OCI-LY7 (cell line): ENCODE results near the gene SEMA6D. TPM values are rescaled to one million over a fixed set of nuclear protein-coding genes. Genes with fewer than 3 reads are reported as not detected.

ENCODE experiments used
- BruUV-seq: library from RNA; stranded (reverse); fragments of 400-500 nt; replicated peaks from 2 replicates; lab custom pipeline; 2021; lab: Mats Ljungman, UMichigan
- CTCF ChIA-PET: fragments of 300-600 bp; sonication (Branson Sonifier 250); formaldehyde crosslinking; loops from one replicate; lab custom pipeline; 2022; ENCODE audit warnings: antibody characterized with exemption; ENCODE audit not compliant: unreplicated experiment; lab: Charles Lee
- POLR2A ChIA-PET: fragments of 300-600 bp; sonication (Branson Sonifier 250); formaldehyde crosslinking; loops from one replicate; lab custom pipeline; 2022; ENCODE audit warnings: antibody characterized with exemption; lab: Charles Lee
- DNase-seq: peaks from one replicate; pipeline ENCODE4 v3.0.0-alpha.2; 2015; ENCODE audit warnings: low spot score
- H2AFZ ChIP-seq: fragments of 200-600 bp; sonication (generic), shearing (Covaris generic); 2 replicates; pipeline ENCODE4 v1.6.1; 2014; ENCODE audit warnings: mild to moderate bottlenecking, antibody characterized with exemption, low read length, moderate library complexity
- H3K27ac ChIP-seq: fragments of 200-600 bp; sonication (generic); 2 replicates; pipeline ENCODE4 v1.5.1; 2014; ENCODE audit warnings: mixed run types, low read depth, mild to moderate bottlenecking, moderate library complexity, low read length, inconsistent platforms; ENCODE audit not compliant: poor library complexity, severe bottlenecking
- H3K36me3 ChIP-seq: fragments of 200-600 bp; sonication (generic); 2 replicates; pipeline ENCODE4 v1.6.1; 2014; ENCODE audit warnings: mild to moderate bottlenecking, antibody characterized with exemption, low read length, moderate library complexity, mixed read lengths; ENCODE audit not compliant: insufficient read depth
- H3K4me1 ChIP-seq: fragments of 200-600 bp; sonication (generic); 2 replicates; pipeline ENCODE4 v1.5.1; 2014; ENCODE audit warnings: mild to moderate bottlenecking, low read length; ENCODE audit not compliant: insufficient read depth, poor library complexity, severe bottlenecking
- H3K4me2 ChIP-seq: fragments of 200-600 bp; sonication (generic); 2 replicates; pipeline ENCODE4 v1.6.1; 2014; ENCODE audit warnings: mild to moderate bottlenecking, low read length
- H3K4me3 ChIP-seq: fragments of 200-600 bp; sonication (generic); 2 replicates; pipeline ENCODE4 v1.5.1; 2014; ENCODE audit warnings: mild to moderate bottlenecking, low read depth, low read length; ENCODE audit not compliant: poor library complexity, severe bottlenecking
- H3K79me2 ChIP-seq: fragments of 200-600 bp; sonication (generic); 2 replicates; pipeline ENCODE4 v1.6.1; 2016; ENCODE audit warnings: low read depth, mild to moderate bottlenecking, low read length, moderate library complexity, mixed read lengths; ENCODE audit not compliant: insufficient read depth
- H3K9me2 ChIP-seq: fragments of 200-600 bp; sonication (generic); 2 replicates; pipeline ENCODE4 v1.6.1; 2016; ENCODE audit warnings: mild to moderate bottlenecking, low read length, mixed read lengths; ENCODE audit not compliant: insufficient read depth
- H3K9me3 ChIP-seq: fragments of 200-600 bp; sonication (generic); 2 replicates; pipeline ENCODE4 v1.6.1; 2014; ENCODE audit warnings: mild to moderate bottlenecking, mixed run types, low read length, mixed read lengths
- H4K20me1 ChIP-seq: fragments of 200-600 bp; sonication (generic); 2 replicates; pipeline ENCODE4 v1.6.1; 2014; ENCODE audit warnings: mild to moderate bottlenecking, antibody characterized with exemption, low read length, moderate library complexity, mixed read lengths; ENCODE audit not compliant: insufficient read depth
- EZH2phosphoT487 ChIP-seq: fragments of 200-600 bp; sonication (generic); IDR thresholded peaks from 2 replicates; pipeline ENCODE4 v1.6.1; 2018; ENCODE audit warnings: low read depth, borderline replicate concordance, mild to moderate bottlenecking, mixed run types, antibody characterized with exemption, low read length, moderate library complexity, mixed read lengths
- intact Hi-C: fragments of 100-400 bp; cut with micrococcal nuclease; formaldehyde crosslinking; loops from one replicate; pipeline ENCODE4 v1.10.0; 2022; ENCODE audit not compliant: unreplicated experiment
- total RNA-seq, 2 experiments: library from RNA; depleted of rRNA in 1 of 2; stranded (reverse); fragments of >200 nt in 1 of 2; shearing (Covaris generic) in 1 of 2; gene quantifications; 2 replicates each; pipeline ENCODE4 v1.2.3, GENCODE V29; 2014 to 2022
- TF ChIP-seq, protein P1 (sequence below): fragments of 200-600 bp; sonication (generic); conservative IDR thresholded peaks from 2 replicates; pipeline ENCODE4 v1.5.1; 2014; ENCODE audit warnings: mild to moderate bottlenecking, antibody characterized with exemption, low read length, moderate library complexity, mixed read lengths

SEMA6D gene
- total RNA-seq, 2 experiments from 2014 or later: not detected

GRCh38 chr15:47781527-47781926 is 64.2 kb downstream of the SEMA6D start:
- no peak overlapping the region for H3K4me3 ChIP-seq
- H3K9me2 ChIP-seq: no peaks in the 10 kb centered on the region
- BruUV-seq: no TSS peak
- no peak overlapping the region for H3K27ac ChIP-seq
- H4K20me1 ChIP-seq: no peaks in the 10 kb centered on the region
- no peak for DNase-seq
- H3K4me1 ChIP-seq: no peaks in the 10 kb centered on the region
- H3K36me3 ChIP-seq: no peaks in the 10 kb centered on the region
- no peak overlapping the region for H2AFZ ChIP-seq
- POLR2A ChIA-PET: no interaction called here
- TF ChIP-seq EZH2phosphoT487: no peak
- TF ChIP-seq, protein P1, sequence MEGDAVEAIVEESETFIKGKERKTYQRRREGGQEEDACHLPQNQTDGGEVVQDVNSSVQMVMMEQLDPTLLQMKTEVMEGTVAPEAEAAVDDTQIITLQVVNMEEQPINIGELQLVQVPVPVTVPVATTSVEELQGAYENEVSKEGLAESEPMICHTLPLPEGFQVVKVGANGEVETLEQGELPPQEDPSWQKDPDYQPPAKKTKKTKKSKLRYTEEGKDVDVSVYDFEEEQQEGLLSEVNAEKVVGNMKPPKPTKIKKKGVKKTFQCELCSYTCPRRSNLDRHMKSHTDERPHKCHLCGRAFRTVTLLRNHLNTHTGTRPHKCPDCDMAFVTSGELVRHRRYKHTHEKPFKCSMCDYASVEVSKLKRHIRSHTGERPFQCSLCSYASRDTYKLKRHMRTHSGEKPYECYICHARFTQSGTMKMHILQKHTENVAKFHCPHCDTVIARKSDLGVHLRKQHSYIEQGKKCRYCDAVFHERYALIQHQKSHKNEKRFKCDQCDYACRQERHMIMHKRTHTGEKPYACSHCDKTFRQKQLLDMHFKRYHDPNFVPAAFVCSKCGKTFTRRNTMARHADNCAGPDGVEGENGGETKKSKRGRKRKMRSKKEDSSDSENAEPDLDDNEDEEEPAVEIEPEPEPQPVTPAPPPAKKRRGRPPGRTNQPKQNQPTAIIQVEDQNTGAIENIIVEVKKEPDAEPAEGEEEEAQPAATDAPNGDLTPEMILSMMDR: no peak
- no peaks in the 10 kb centered on the region for H3K9me3 ChIP-seq
- CTCF ChIA-PET: no interaction called here
- no peak overlapping the region for H3K4me2 ChIP-seq
- H3K79me2 ChIP-seq: no peaks in the 10 kb centered on the region
- intact Hi-C loops: no loop called here

DNA sequence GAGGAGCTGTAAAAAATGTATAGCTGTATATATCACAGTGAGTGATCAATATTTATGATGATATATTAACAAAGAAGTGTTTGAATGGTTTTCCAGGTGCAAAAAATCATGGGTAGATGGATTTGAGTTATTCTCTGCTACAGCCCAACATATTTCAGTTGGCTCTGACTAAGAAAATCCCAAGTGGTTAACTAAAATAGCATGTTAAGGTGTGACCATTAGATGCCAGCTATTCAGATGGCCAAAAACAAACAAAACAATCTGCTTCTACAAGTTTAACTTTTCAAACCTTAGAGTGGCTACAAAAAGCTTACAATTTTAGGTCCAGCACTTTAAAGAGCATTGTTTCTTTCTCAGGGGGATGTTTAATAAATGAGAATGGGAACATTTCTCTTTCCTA is 67.5 kb downstream of the SEMA6D start:
- H4K20me1 ChIP-seq: no peaks in the 10 kb centered on the region
- CTCF ChIA-PET: no interaction called here
- intact Hi-C loops: no loop called here
- H3K36me3 ChIP-seq: no peaks in the 10 kb centered on the region
- no peaks in the 10 kb centered on the region for H3K9me2 ChIP-seq
- no peaks in the 10 kb centered on the region for H3K9me3 ChIP-seq
- H3K4me2 ChIP-seq: no peak overlapping the region
- no peaks in the 10 kb centered on the region for H3K79me2 ChIP-seq
- no TSS peak for BruUV-seq
- no peaks in the 10 kb centered on the region for H3K4me1 ChIP-seq
- TF ChIP-seq, protein P1: no peak
- TF ChIP-seq EZH2phosphoT487: no peak
- no peak overlapping the region for H3K27ac ChIP-seq
- no peak overlapping the region for H3K4me3 ChIP-seq
- POLR2A ChIA-PET: interaction anchor here (0.7 kb wide), 1 partner anchor 10 kb away, joined by 3 read pairs; no protein-coding TSS in a partner anchor
- DNase-seq: no peak
- H2AFZ ChIP-seq: no peak overlapping the region

- H3K4me2 ChIP-seq: no peak overlapping the region
- TF ChIP-seq, protein P1: no peak
- TF ChIP-seq EZH2phosphoT487: no peak
These were observed 69.1 kb downstream of the SEMA6D start for GRCh38 chr15:47786371-47786770.

More at GRCh38 chr15:47786371-47786770, 69.1 kb downstream of the SEMA6D start:
- H3K79me2 ChIP-seq: no peaks in the 10 kb centered on the region
- no peaks in the 10 kb centered on the region for H3K9me2 ChIP-seq
- no peaks in the 10 kb centered on the region for H3K4me1 ChIP-seq
- DNase-seq: no peak
- H3K9me3 ChIP-seq: no peaks in the 10 kb centered on the region
- ChIA-PET CTCF (no interaction called here), POLR2A (no interaction called here)
- no peaks in the 10 kb centered on the region for H3K36me3 ChIP-seq
- no peak overlapping the region for H2AFZ ChIP-seq
- H3K27ac ChIP-seq: no peak overlapping the region
- H4K20me1 ChIP-seq: no peaks in the 10 kb centered on the region
- intact Hi-C loops: no loop called here
- BruUV-seq: no TSS peak
- H3K4me3 ChIP-seq: no peak overlapping the region
